Nephron progenitor cell (in vitro differentiated cells): Measurements from ENCODE around the gene GRIK5.

Experiments used
- DNase-seq: peaks from one replicate; pipeline ENCODE4 v3.0.0; 2021
- H3K27ac Mint-ChIP-seq: 2 replicates; pipeline ENCODE4 v1.8.0; 2021; ENCODE audit warnings: mild to moderate bottlenecking, moderate library complexity, mixed read lengths
- H3K27me3 Mint-ChIP-seq: 2 replicates; pipeline ENCODE4 v1.8.0; 2021; ENCODE audit warnings: mild to moderate bottlenecking, low read depth, mixed read lengths; ENCODE audit not compliant: poor library complexity
- H3K36me3 Mint-ChIP-seq: 2 replicates; pipeline ENCODE4 v1.8.0; 2021; ENCODE audit warnings: low read depth, mixed read lengths
- H3K4me1 Mint-ChIP-seq: 2 replicates; pipeline ENCODE4 v1.8.0; 2021; ENCODE audit warnings: mixed read lengths
- H3K4me3 Mint-ChIP-seq: 2 replicates; pipeline ENCODE4 v1.8.0; 2021; ENCODE audit warnings: mild to moderate bottlenecking, moderate library complexity, mixed read lengths
- H3K9me3 Mint-ChIP-seq: 2 replicates; pipeline ENCODE4 v1.8.0; 2021; ENCODE audit warnings: mild to moderate bottlenecking, moderate library complexity, mixed read lengths
- TF ChIP-seq, protein P1 (sequence below): fragments of 200-600 bp; sonication (generic); IDR thresholded peaks from 2 replicates; pipeline ENCODE4 v1.5.0; 2021; ENCODE audit warnings: antibody characterized with exemption

Gene GRIK5

DNA sequence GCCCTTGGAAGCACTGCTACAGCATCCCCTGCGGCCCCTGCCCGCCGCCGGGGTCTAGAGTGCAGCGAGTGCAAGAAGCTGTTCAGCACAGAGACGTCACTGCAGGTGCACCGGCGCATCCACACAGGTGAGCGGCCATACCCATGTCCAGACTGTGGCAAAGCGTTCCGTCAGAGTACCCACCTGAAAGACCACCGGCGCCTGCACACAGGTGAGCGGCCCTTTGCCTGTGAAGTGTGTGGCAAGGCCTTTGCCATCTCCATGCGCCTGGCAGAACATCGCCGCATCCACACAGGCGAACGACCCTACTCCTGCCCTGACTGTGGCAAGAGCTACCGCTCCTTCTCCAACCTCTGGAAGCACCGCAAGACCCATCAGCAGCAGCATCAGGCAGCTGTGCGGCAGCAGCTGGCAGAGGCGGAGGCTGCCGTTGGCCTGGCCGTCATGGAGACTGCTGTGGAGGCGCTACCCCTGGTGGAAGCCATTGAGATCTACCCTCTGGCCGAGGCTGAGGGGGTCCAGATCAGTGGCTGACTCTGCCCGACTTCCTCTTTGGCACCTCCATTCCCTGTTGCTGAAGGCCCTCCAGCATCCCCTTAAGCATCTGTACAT, 10.9 kb upstream of the GRIK5 start:
- Mint-ChIP-seq H3K27me3 (peaks cover 2% of the 10 kb centered on the region), H3K4me3 (no peak overlapping the region), H3K9me3 (no peaks in the 10 kb centered on the region), H3K36me3 (peaks cover 54% of the 10 kb centered on the region), H3K27ac (no peak overlapping the region), H3K4me1 (peaks cover 30% of the 10 kb centered on the region)
- TF ChIP-seq, protein P1, sequence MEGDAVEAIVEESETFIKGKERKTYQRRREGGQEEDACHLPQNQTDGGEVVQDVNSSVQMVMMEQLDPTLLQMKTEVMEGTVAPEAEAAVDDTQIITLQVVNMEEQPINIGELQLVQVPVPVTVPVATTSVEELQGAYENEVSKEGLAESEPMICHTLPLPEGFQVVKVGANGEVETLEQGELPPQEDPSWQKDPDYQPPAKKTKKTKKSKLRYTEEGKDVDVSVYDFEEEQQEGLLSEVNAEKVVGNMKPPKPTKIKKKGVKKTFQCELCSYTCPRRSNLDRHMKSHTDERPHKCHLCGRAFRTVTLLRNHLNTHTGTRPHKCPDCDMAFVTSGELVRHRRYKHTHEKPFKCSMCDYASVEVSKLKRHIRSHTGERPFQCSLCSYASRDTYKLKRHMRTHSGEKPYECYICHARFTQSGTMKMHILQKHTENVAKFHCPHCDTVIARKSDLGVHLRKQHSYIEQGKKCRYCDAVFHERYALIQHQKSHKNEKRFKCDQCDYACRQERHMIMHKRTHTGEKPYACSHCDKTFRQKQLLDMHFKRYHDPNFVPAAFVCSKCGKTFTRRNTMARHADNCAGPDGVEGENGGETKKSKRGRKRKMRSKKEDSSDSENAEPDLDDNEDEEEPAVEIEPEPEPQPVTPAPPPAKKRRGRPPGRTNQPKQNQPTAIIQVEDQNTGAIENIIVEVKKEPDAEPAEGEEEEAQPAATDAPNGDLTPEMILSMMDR = no peak
- no peak for DNase-seq

DNA sequence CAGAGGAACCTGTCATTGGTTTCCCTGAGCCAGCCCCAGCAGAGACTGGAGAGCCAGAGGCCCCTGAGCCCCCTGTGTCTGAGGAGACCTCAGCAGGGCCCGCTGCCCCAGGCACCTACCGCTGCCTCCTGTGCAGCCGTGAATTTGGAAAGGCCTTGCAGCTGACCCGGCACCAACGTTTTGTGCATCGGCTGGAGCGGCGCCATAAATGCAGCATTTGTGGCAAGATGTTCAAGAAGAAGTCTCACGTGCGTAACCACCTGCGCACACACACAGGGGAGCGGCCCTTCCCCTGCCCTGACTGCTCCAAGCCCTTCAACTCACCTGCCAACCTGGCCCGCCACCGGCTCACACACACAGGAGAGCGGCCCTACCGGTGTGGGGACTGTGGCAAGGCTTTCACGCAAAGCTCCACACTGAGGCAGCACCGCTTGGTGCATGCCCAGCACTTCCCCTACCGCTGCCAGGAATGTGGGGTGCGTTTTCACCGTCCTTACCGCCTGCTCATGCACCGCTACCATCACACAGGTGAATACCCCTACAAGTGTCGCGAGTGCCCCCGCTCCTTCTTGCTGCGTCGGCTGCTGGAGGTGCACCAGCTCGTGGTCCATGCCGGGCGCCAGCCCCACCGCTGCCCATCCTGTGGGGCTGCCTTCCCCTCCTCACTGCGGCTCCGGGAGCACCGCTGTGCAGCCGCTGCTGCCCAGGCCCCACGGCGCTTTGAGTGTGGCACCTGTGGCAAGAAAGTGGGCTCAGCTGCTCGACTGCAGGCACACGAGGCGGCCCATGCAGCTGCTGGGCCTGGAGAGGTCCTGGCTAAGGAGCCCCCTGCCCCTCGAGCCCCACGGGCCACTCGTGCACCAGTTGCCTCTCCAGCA, 10.1 kb upstream of the GRIK5 start:
- Mint-ChIP-seq H3K27me3 (peaks cover 2% of the 10 kb centered on the region), H3K9me3 (no peaks in the 10 kb centered on the region), H3K27ac (no peak overlapping the region), H3K4me3 (no peak overlapping the region), H3K36me3 (peaks cover 51% of the 10 kb centered on the region), H3K4me1 (peaks cover 36% of the 10 kb centered on the region)
- DNase-seq = no peak
- TF ChIP-seq, protein P1 = no peak

DNA sequence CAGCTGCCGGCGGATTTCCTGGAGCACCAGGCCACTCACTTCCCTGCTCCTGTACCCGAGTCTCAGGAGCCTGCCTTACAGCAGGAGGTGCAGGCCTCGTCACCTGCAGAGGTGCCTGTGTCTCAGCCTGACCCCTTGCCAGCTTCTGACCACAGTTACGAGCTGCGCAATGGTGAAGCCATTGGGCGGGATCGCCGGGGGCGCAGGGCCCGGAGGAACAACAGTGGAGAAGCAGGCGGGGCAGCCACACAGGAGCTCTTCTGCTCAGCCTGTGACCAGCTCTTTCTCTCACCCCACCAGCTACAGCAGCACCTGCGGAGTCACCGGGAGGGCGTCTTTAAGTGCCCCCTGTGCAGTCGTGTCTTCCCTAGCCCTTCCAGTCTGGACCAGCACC, 9.3 kb upstream of the GRIK5 start:
- Mint-ChIP-seq H3K27me3 (no peaks in the 10 kb centered on the region), H3K36me3 (peaks cover 46% of the 10 kb centered on the region), H3K27ac (peak overlapping the region; percentile 42), H3K9me3 (no peaks in the 10 kb centered on the region), H3K4me3 (no peak overlapping the region), H3K4me1 (peaks cover 42% of the 10 kb centered on the region)
- TF ChIP-seq, protein P1 = no peak
- no peak for DNase-seq

DNA sequence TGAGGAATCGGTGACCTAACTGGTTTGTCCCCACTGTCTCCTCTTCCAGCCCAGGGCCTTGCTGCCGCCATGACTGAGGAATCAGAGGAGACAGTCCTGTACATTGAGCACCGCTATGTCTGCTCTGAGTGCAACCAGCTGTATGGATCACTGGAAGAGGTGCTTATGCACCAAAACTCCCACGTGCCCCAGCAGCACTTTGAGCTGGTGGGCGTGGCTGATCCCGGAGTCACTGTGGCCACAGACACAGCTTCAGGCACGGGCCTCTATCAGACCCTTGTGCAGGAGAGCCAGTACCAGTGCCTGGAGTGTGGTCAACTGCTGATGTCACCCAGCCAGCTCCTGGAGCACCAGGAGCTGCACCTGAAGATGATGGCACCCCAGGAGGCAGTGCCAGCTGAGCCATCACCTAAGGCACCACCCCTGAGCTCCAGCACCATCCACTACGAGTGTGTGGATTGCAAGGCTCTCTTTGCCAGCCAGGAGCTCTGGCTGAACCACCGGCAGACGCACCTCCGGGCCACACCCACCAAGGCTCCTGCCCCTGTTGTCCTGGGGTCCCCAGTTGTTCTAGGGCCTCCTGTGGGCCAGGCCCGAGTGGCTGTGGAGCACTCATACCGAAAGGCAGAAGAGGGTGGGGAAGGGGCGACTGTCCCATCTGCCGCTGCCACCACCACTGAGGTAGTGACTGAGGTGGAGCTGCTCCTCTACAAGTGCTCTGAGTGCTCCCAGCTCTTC, 8.7 kb upstream of the GRIK5 start:
- H3K27me3 Mint-ChIP-seq = no peaks in the 10 kb centered on the region
- TF ChIP-seq, protein P1 = no peak
- no peak for DNase-seq
- H3K9me3 Mint-ChIP-seq = no peaks in the 10 kb centered on the region
- H3K36me3 Mint-ChIP-seq = peaks cover 41% of the 10 kb centered on the region
- H3K4me1 Mint-ChIP-seq = peaks cover 42% of the 10 kb centered on the region
- H3K4me3 Mint-ChIP-seq = peak overlapping the region; percentile 96
- no peak overlapping the region for H3K27ac Mint-ChIP-seq

DNA sequence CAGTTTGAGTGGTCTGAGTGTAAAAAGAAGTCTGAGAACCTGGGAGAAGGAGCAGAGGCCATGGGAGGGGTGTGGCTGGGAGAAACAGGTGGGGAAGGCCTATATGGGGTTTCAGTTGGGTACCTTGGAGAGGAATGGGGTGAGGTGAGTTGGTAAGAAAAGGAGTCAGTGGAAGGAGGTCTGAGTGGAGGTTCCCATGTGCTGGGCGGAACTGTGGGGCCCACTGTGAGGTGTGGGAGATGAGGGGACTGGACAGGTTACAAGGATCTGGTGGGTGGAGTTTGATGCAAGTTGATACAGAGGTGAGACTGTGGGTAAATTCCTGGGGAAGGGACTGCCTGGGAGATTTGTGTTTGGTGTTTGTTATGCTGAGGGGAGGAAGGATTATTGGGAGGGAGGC, 8.1 kb upstream of the GRIK5 start:
- Mint-ChIP-seq H3K9me3 (no peaks in the 10 kb centered on the region), H3K4me3 (peak overlapping the region; percentile 96), H3K4me1 (peaks cover 42% of the 10 kb centered on the region), H3K27me3 (peaks cover 3% of the 10 kb centered on the region), H3K36me3 (peaks cover 35% of the 10 kb centered on the region), H3K27ac (peak overlapping the region; percentile 90)
- TF ChIP-seq, protein P1 = no peak
- DNase-seq = no peak
